Measurements from ENCODE around the gene SMPD3. TPM values are rescaled to one million over a fixed set of nuclear protein-coding genes. Genes with fewer than 3 reads are reported as not detected.

The SMPD3 gene
- total RNA-seq, 1 experiment from 2014 or later, result 0.70 TPM

DNA sequence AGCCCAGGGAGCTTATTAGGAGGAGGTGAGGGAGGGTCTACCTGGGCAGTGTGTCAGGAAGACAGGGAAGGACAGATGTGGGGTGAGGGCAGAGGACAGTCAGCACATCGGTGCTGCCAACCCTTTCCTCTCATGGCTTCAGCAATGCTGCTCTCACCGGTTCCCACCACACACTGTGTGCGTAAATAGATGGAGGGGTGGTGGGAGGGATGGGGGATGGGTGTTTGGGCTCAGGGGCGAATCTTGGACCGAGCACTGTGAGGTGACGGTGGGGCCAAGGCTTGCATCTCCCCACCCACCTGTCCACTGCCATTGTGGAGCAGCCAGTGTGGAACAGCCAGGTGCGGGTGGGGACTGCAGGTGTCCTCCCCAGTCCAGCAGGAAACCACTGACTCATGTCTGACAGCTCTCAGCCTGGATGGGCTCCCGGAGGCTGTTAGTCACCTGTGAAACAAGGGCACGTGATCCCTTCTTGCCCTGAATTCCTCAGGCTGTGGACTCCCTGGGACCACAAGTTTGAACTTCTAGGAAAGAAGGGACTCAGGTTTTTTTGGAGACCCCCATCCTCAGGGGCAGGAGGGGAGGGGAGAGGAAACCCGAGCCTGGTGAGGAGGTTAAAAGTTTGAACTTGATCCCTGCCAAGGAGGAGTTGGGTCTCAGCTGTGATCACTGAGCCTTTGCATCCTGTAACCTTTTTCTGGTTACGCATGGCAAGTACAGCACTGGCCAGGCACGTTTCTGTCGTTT lies 42.7 kb upstream of the SMPD3 start:
- Histone ChIP-seq H3K4ac (ENCODE audit: low read depth, low read length) (no peak overlapping the region), H2BK20ac (ENCODE audit: low read depth, low read length, poor library complexity, severe bottlenecking) (no peak overlapping the region), H3K14ac (ENCODE audit: insufficient read depth, low read length) (no peak overlapping the region), H3K9ac (ENCODE audit: extremely low read depth, insufficient read length, low read length) (no peak overlapping the region), H4K20me1 (ENCODE audit: control insufficient read depth, insufficient read depth, insufficient read length) (no peaks in the 10 kb centered on the region), H2BK5ac (ENCODE audit: insufficient read length, low read length) (no peak overlapping the region), H2BK12ac (ENCODE audit: insufficient read length, low read depth, low read length) (no peak overlapping the region), H3K79me2 (ENCODE audit: insufficient read depth, low read length) (no peaks in the 10 kb centered on the region), H3K27ac (ENCODE audit: insufficient read length, low read depth, low read length) (no peak overlapping the region), H3K27me3 (ENCODE audit: insufficient read depth, low read length) (no peaks in the 10 kb centered on the region), H2AFZ (ENCODE audit: low read length) (no peak overlapping the region), H2BK120ac (ENCODE audit: low read depth, low read length, poor library complexity, severe bottlenecking) (no peak overlapping the region), H3K56ac (ENCODE audit: insufficient read length, low read depth, low read length) (no peak overlapping the region), H3K9me3 (ENCODE audit: control insufficient read depth, low read depth, low read length) (no peaks in the 10 kb centered on the region), H2BK15ac (ENCODE audit: low read depth, low read length) (no peak overlapping the region), H4K5ac (ENCODE audit: insufficient read length, low read depth, low read length) (no peak overlapping the region), H2AK5ac (ENCODE audit: insufficient read length, low read length) (no peak overlapping the region), H3T11ph (ENCODE audit: low read length) (no peak overlapping the region), H3K18ac (ENCODE audit: insufficient read length, low read depth, low read length) (no peak overlapping the region), H3K4me1 (ENCODE audit: insufficient read depth, low read length) (peaks cover 3% of the 10 kb centered on the region), H4K8ac (replicated peaks; ENCODE audit: insufficient read length, low read depth, low read length) (no peak overlapping the region), H3K79me1 (ENCODE audit: insufficient read depth, low read depth, low read length, poor library complexity, severe bottlenecking) (no peaks in the 10 kb centered on the region), H3K23me2 (ENCODE audit: insufficient read length, low read depth, low read length, poor library complexity, severe bottlenecking) (no peaks in the 10 kb centered on the region), H4K91ac (ENCODE audit: insufficient read length, low read depth, low read length) (no peak overlapping the region), H3K23ac (ENCODE audit: insufficient read length, low read depth, low read length) (no peak overlapping the region), H3K4me2 (ENCODE audit: insufficient read depth, insufficient read length, low read length) (no peak overlapping the region)
- Mint-ChIP-seq H3K36me3 (ENCODE audit: insufficient read depth in 1 of 3, low read depth in 3 of 3) (peaks cover 0 to 8% (median 3%) of the 10 kb centered on the region in 3 experiments; a peak in 6 of 7 replicates), H3K4me3 (no peak overlapping the region), H3K9me3 (peaks cover 7 to 11% of the 10 kb centered on the region in 2 experiments; a peak in 4 of 5 replicates), H3K27me3 (ENCODE audit: low read depth) (no peaks in the 10 kb centered on the region; the same call in 1 of the 2 replicates), H3K4me1 (peaks cover 23 to 31% of the 10 kb centered on the region in 2 experiments), H3K27ac (no peak overlapping the region; a peak in 1 of 7 replicates)
- DNase-seq, result peak; percentile 48
- no CpG with 5 or more reads among the region's 13 CpGs for WGBS (ENCODE audit: extremely low coverage, insufficient read length, low lambda C conversion rate)
- TF ChIP-seq, protein P1, sequence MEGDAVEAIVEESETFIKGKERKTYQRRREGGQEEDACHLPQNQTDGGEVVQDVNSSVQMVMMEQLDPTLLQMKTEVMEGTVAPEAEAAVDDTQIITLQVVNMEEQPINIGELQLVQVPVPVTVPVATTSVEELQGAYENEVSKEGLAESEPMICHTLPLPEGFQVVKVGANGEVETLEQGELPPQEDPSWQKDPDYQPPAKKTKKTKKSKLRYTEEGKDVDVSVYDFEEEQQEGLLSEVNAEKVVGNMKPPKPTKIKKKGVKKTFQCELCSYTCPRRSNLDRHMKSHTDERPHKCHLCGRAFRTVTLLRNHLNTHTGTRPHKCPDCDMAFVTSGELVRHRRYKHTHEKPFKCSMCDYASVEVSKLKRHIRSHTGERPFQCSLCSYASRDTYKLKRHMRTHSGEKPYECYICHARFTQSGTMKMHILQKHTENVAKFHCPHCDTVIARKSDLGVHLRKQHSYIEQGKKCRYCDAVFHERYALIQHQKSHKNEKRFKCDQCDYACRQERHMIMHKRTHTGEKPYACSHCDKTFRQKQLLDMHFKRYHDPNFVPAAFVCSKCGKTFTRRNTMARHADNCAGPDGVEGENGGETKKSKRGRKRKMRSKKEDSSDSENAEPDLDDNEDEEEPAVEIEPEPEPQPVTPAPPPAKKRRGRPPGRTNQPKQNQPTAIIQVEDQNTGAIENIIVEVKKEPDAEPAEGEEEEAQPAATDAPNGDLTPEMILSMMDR (conservative IDR thresholded peaks at IDR 0.05), result no peak
